ENCODE measurements around the gene IL27RA. TPM values are rescaled to one million over a fixed set of nuclear protein-coding genes. Genes with fewer than 3 reads are reported as not detected.
A peak's percentile ranks its signal among the peaks of the same experiment; 100 is the strongest.

The IL27RA gene
- total and polyA plus RNA-seq, 2 of the 4 experiments (the other 2 are of a cell fraction): 2.9 to 5.1 TPM

- no peak for TF ChIP-seq MAFK (IDR thresholded peaks at IDR 0.05; ENCODE audit: low read depth, low read length)
- H3K9ac ChIP-seq (ENCODE audit: low read depth, low read length): no peak within 1 kb of the TSS
- H3K9me3 ChIP-seq (ENCODE audit: control insufficient read depth, insufficient read depth, low read length): no peaks in the 10 kb centered on the region; the same call in 1 of the 2 replicates
- H3K27ac ChIP-seq (ENCODE audit: insufficient read depth, low read length): no peak within 1 kb of the TSS
- H3K79me1 ChIP-seq (ENCODE audit: low read depth in 1 of 2, low read length in 2 of 2): no peaks in the 10 kb centered on the region
- no peak within 1 kb of the TSS for H2AK9ac ChIP-seq (replicated peaks; ENCODE audit: low read depth, low read length, poor library complexity)
- ChIA-PET POLR2A (ENCODE audit: unreplicated experiment) (no interaction called here), CTCF (no interaction called here)
- H4K91ac ChIP-seq (ENCODE audit: insufficient read depth, low read depth, low read length): no peak within 1 kb of the TSS
- no peak within 1 kb of the TSS for H4K5ac ChIP-seq (ENCODE audit: low read depth, low read length)
- intact Hi-C loops (cut with micrococcal nuclease): no loop called here
- no peaks in the 10 kb centered on the region for H3K4me1 ChIP-seq (ENCODE audit: control insufficient read depth, insufficient read depth, low read length)
- no peak within 1 kb of the TSS for H3K4ac ChIP-seq (ENCODE audit: low read depth, low read length)
- WGBS, 2 experiments (ENCODE audit: extremely low coverage in 2 of 2, insufficient read length in 1 of 2): 31% methylated on average over 13 of the region's 24 CpGs; no CpG with 5 or more reads in 1 of the 2 experiments
- no peaks in the 10 kb centered on the region for H3K36me3 ChIP-seq (ENCODE audit: control insufficient read depth, insufficient read depth, low read length)
- in situ Hi-C loops (cut with MboI; ENCODE audit: low sequenced_read_pairs): no loop called here
- peaks cover 30% of the 10 kb centered on the region for H3K27me3 ChIP-seq (ENCODE audit: control insufficient read depth, insufficient read depth, low read length)
- H4K20me1 ChIP-seq (ENCODE audit: insufficient read depth, low read length): no peaks in the 10 kb centered on the region
- no peak within 1 kb of the TSS for H2BK15ac ChIP-seq (ENCODE audit: low read depth, low read length)
- H2BK5ac ChIP-seq (ENCODE audit: low read depth, low read length, poor library complexity, severe bottlenecking): no peak within 1 kb of the TSS
- H2BK20ac ChIP-seq (ENCODE audit: low read depth, low read length): no peak within 1 kb of the TSS
- H3K4me3 ChIP-seq (ENCODE audit: insufficient read depth, low read depth, low read length): no peak within 1 kb of the TSS
- dilution Hi-C loops (cut with HindIII; ENCODE audit: low sequenced_read_pairs, unreplicated experiment): no loop called here
- no peak within 1 kb of the TSS for H3K56ac ChIP-seq (ENCODE audit: extremely low read depth, insufficient read depth, low read length)
- DNase-seq: no peak
- no peak for ATAC-seq (ENCODE audit: low read depth)
- H3K9me1 ChIP-seq (ENCODE audit: insufficient read depth, low read length): no peaks in the 10 kb centered on the region
- no peak within 1 kb of the TSS for H2AK5ac ChIP-seq (ENCODE audit: low read depth, low read length)
- H3K18ac ChIP-seq (ENCODE audit: low read depth, low read length): no peak within 1 kb of the TSS
- no peak within 1 kb of the TSS for H4K8ac ChIP-seq (ENCODE audit: low read depth in 2 of 2, low read length in 2 of 2)
- BruUV-seq (replicated peaks): no TSS peak
- H2AFZ ChIP-seq (replicated peaks; ENCODE audit: low read length, poor library complexity): peak within 1 kb of the TSS; percentile 35
- H3K23ac ChIP-seq (ENCODE audit: low read depth, low read length): no peak within 1 kb of the TSS
- no peak within 1 kb of the TSS for H3K14ac ChIP-seq (replicated peaks; ENCODE audit: low read depth, low read length)
- no peak within 1 kb of the TSS for H2BK120ac ChIP-seq (ENCODE audit: low read depth, low read length)
- H3K4me2 ChIP-seq (ENCODE audit: low read depth, low read length): no peak within 1 kb of the TSS
Measured at GRCh38 chr19:14027856-14028450, 3.6 kb upstream of the IL27RA start, which contains the start of gene RLN3. RLN3 (plus strand) TSS chr19:14028148; CDS start chr19:14028205, 57 bp downstream.

Data from IMR-90 (cell line).